ENCODE results near the gene CDKAL1. TPM values are rescaled to one million over a fixed set of nuclear protein-coding genes. Genes with fewer than 3 reads are reported as not detected.

Gene CDKAL1
- total RNA-seq, 1 experiment from 2014 or later = 11.8 TPM

- Mint-ChIP-seq H3K4me1 (ENCODE audit: insufficient read depth, unreplicated experiment) (no peaks in the 10 kb centered on the region), H3K27me3 (ENCODE audit: insufficient read depth, unreplicated experiment) (no peaks in the 10 kb centered on the region), H3K27ac (ENCODE audit: low read depth, unreplicated experiment) (no peak overlapping the region), H3K36me3 (ENCODE audit: insufficient read depth, unreplicated experiment) (no peaks in the 10 kb centered on the region), H3K9me3 (ENCODE audit: unreplicated experiment) (no peaks in the 10 kb centered on the region), H3K4me3 (ENCODE audit: unreplicated experiment) (no peak overlapping the region)
- DNase-seq (ENCODE audit: unreplicated experiment) = no peak
- BruUV-seq (replicated peaks) = no TSS peak
- intact Hi-C loops (cut with micrococcal nuclease) = no loop called here
- TF ChIP-seq CTCF (IDR thresholded peaks at IDR 0.05; ENCODE audit: unreplicated experiment) = no peak
- ChIA-PET POLR2A (interaction anchor here (1.1 kb wide), 1 partner anchor 14 kb away, joined by 3 read pairs; no protein-coding TSS in a partner anchor), CTCF (no interaction called here)
Observed at GRCh38 chr6:20976391-20976918, 442.2 kb downstream of the CDKAL1 start.

- DNase-seq (ENCODE audit: unreplicated experiment) = peak; percentile 13
- no peaks in the 10 kb centered on the region for H3K4me1 Mint-ChIP-seq (ENCODE audit: insufficient read depth, unreplicated experiment)
- H3K9me3 Mint-ChIP-seq (ENCODE audit: unreplicated experiment) = no peaks in the 10 kb centered on the region
- intact Hi-C loops (cut with micrococcal nuclease) = no loop called here
- ChIA-PET CTCF (no interaction called here), POLR2A (no interaction called here)
- no peaks in the 10 kb centered on the region for H3K36me3 Mint-ChIP-seq (ENCODE audit: insufficient read depth, unreplicated experiment)
- TF ChIP-seq CTCF (IDR thresholded peaks at IDR 0.05; ENCODE audit: unreplicated experiment) = no peak
- BruUV-seq (replicated peaks) = no TSS peak
- H3K27ac Mint-ChIP-seq (ENCODE audit: low read depth, unreplicated experiment) = no peak overlapping the region
- no peak overlapping the region for H3K4me3 Mint-ChIP-seq (ENCODE audit: unreplicated experiment)
- H3K27me3 Mint-ChIP-seq (ENCODE audit: insufficient read depth, unreplicated experiment) = no peaks in the 10 kb centered on the region
Observed at GRCh38 chr6:20978151-20978614, 443.9 kb downstream of the CDKAL1 start.

- BruUV-seq (replicated peaks) = no TSS peak
- H3K27me3 Mint-ChIP-seq (ENCODE audit: insufficient read depth, unreplicated experiment) = no peaks in the 10 kb centered on the region
- intact Hi-C loops (cut with micrococcal nuclease) = no loop called here
- no peak overlapping the region for H3K27ac Mint-ChIP-seq (ENCODE audit: low read depth, unreplicated experiment)
- no peaks in the 10 kb centered on the region for H3K9me3 Mint-ChIP-seq (ENCODE audit: unreplicated experiment)
- ChIA-PET POLR2A (no interaction called here), CTCF (no interaction called here)
- no peaks in the 10 kb centered on the region for H3K4me1 Mint-ChIP-seq (ENCODE audit: insufficient read depth, unreplicated experiment)
- TF ChIP-seq CTCF (IDR thresholded peaks at IDR 0.05; ENCODE audit: unreplicated experiment) = no peak
- H3K4me3 Mint-ChIP-seq (ENCODE audit: unreplicated experiment) = no peak overlapping the region
- no peak for DNase-seq (ENCODE audit: unreplicated experiment)
- H3K36me3 Mint-ChIP-seq (ENCODE audit: insufficient read depth, unreplicated experiment) = no peaks in the 10 kb centered on the region
Observed at GRCh38 chr6:20979076-20979475, 444.8 kb downstream of the CDKAL1 start.

- H3K4me1 Mint-ChIP-seq (ENCODE audit: insufficient read depth, unreplicated experiment) = no peaks in the 10 kb centered on the region
- ChIA-PET CTCF (no interaction called here), POLR2A (no interaction called here)
- intact Hi-C loops (cut with micrococcal nuclease) = no loop called here
- H3K27me3 Mint-ChIP-seq (ENCODE audit: insufficient read depth, unreplicated experiment) = no peaks in the 10 kb centered on the region
- no peak for DNase-seq (ENCODE audit: unreplicated experiment)
- no peaks in the 10 kb centered on the region for H3K36me3 Mint-ChIP-seq (ENCODE audit: insufficient read depth, unreplicated experiment)
- no peak overlapping the region for H3K27ac Mint-ChIP-seq (ENCODE audit: low read depth, unreplicated experiment)
- BruUV-seq (replicated peaks) = no TSS peak
- H3K9me3 Mint-ChIP-seq (ENCODE audit: unreplicated experiment) = no peaks in the 10 kb centered on the region
- TF ChIP-seq CTCF (IDR thresholded peaks at IDR 0.05; ENCODE audit: unreplicated experiment) = no peak
- no peak overlapping the region for H3K4me3 Mint-ChIP-seq (ENCODE audit: unreplicated experiment)
Observed at GRCh38 chr6:20983961-20984360, 449.7 kb downstream of the CDKAL1 start.
